Lower lobe of right lung (tissue), 2 donors: ENCODE results near the gene DMD. TPM values are rescaled to one million over a fixed set of nuclear protein-coding genes. Genes with fewer than 3 reads are reported as not detected.

ENCODE experiments used
- ATAC-seq, 2 donors: fragments of 200-7000 bp; cut with Tn5 transposase; one replicate each; pipeline ENCODE4 v1.9.1; 2020 to 2022; ENCODE audit warnings: mild to moderate bottlenecking in 2 of 2, moderate library complexity in 2 of 2
- DNase-seq: peaks from one replicate; pipeline ENCODE4 v3.0.0-alpha.2; 2020
- H3K27ac ChIP-seq: fragments of 200-600 bp; one replicate; pipeline ENCODE4 v1.8.0; 2022
- H3K27me3 ChIP-seq: fragments of 200-600 bp; one replicate; pipeline ENCODE4 v1.8.0; 2022; ENCODE audit warnings: low read depth
- H3K36me3 ChIP-seq: fragments of 200-600 bp; one replicate; pipeline ENCODE4 v1.8.0; 2022; ENCODE audit warnings: mild to moderate bottlenecking
- H3K4me1 ChIP-seq: fragments of 200-600 bp; one replicate; pipeline ENCODE4 v1.8.0; 2022
- H3K4me3 ChIP-seq: fragments of 200-600 bp; one replicate; pipeline ENCODE4 v1.8.0; 2022; ENCODE audit warnings: mild to moderate bottlenecking
- H3K9me3 ChIP-seq: fragments of 200-600 bp; one replicate; pipeline ENCODE4 v1.8.0; 2022
- intact Hi-C: fragments of 100-400 bp; cut with DNase I; formaldehyde crosslinking; loops from one replicate; pipeline ENCODE4 v1.11.0; 2022
- long read RNA-seq: library from polyadenylated mRNA; unstranded; transcript quantifications from one replicate; pipeline ENCODE4 v2.0.0, GENCODE V29; 2021
- total RNA-seq: library from RNA; stranded (reverse); fragmentation: NEBNext Ultra II Directional; extraction: Animal tissue kit (Norgen Biotek cat#: 25700); gene quantifications from one replicate; pipeline ENCODE4 v1.2.1, GENCODE V29; 2021
- TF ChIP-seq, protein P1 (sequence below): fragments of 200-600 bp; IDR thresholded peaks from one replicate; pipeline ENCODE4 v1.8.0; 2022; ENCODE audit warnings: antibody characterized with exemption, mild to moderate bottlenecking
- donor health status: DM: no; HTN: yes; CAD: no; lungs with severe emphysema.

DMD gene
- total RNA-seq, result 29.4 TPM
- long read RNA-seq, full-length matches to known transcripts, result 5 of 21 reads
- long read RNA-seq, partial matches to known transcripts, result 6 of 21 reads
- long read RNA-seq, other reads (novel, unspliced or antisense), result 10 of 21 reads

DNA sequence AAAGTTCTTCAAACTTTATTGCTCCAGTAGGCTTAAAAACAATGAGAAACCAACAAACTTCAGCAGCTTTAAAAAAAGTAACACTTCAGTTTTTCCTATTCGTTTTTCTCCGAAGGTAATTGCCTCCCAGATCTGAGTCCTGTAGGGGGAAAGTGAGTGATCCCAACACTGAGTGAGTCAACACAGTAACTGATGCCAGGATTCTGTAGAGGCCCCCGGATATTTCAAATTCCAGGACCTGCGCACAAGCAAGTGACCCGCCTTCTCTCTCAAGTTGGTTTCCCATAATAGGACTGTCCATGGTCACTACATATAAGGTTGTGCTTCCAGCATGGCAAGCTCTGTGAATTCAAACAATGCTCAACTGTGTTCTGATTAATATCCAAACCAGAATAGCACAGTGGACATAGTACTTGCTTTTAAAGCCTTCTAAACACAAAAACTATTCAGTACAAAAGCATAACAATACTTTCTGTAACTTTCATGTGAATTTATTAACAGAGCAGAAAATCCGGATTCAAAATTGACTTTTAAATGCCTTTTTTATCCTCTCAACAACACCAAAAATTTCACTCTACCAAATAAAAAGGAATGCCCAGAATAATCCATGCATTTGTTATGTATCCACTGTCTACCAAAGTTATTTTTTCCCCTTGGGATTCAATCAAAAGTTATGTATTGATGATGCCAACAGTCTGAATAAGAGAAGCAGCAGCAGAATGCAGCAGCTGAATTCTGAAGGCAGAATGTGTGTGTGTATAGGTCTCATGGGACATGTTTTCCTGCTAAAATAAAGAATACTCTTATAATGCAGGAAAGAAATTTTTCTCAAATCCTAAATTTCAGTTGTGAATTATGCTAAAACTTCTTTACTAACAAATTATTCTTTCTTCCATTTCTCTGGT lies at the start of gene DMD:
Gene DMD (minus strand): TSS at position 194 of the 905 bp plus-strand sequence. CDS start 237 bp downstream, outside the sequence.
- ATAC-seq, result peak; percentile 91 to 97
- peak within 1 kb of the TSS; percentile 41 for H3K27ac ChIP-seq
- DNase-seq, result peak; percentile 37
- H3K4me1 ChIP-seq, result no peaks in the 10 kb centered on the region
- no peaks in the 10 kb centered on the region for H3K36me3 ChIP-seq
- no peaks in the 10 kb centered on the region for H3K9me3 ChIP-seq
- H3K27me3 ChIP-seq, result no peaks in the 10 kb centered on the region
- intact Hi-C loops, result no loop called here
- H3K4me3 ChIP-seq, result peak within 1 kb of the TSS; percentile 45
- TF ChIP-seq, protein P1, sequence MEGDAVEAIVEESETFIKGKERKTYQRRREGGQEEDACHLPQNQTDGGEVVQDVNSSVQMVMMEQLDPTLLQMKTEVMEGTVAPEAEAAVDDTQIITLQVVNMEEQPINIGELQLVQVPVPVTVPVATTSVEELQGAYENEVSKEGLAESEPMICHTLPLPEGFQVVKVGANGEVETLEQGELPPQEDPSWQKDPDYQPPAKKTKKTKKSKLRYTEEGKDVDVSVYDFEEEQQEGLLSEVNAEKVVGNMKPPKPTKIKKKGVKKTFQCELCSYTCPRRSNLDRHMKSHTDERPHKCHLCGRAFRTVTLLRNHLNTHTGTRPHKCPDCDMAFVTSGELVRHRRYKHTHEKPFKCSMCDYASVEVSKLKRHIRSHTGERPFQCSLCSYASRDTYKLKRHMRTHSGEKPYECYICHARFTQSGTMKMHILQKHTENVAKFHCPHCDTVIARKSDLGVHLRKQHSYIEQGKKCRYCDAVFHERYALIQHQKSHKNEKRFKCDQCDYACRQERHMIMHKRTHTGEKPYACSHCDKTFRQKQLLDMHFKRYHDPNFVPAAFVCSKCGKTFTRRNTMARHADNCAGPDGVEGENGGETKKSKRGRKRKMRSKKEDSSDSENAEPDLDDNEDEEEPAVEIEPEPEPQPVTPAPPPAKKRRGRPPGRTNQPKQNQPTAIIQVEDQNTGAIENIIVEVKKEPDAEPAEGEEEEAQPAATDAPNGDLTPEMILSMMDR, result no peak

- Histone ChIP-seq H3K4me1 (no peaks in the 10 kb centered on the region), H3K4me3 (no peak overlapping the region), H3K27me3 (no peaks in the 10 kb centered on the region), H3K36me3 (no peaks in the 10 kb centered on the region), H3K9me3 (no peaks in the 10 kb centered on the region), H3K27ac (no peak overlapping the region)
- TF ChIP-seq, protein P1, result no peak
- DNase-seq, result no peak
- no peak for ATAC-seq
- intact Hi-C loops, result no loop called here
Observed at GRCh38 chrX:33252306-33252825, 41.0 kb upstream of the DMD start.

DNA sequence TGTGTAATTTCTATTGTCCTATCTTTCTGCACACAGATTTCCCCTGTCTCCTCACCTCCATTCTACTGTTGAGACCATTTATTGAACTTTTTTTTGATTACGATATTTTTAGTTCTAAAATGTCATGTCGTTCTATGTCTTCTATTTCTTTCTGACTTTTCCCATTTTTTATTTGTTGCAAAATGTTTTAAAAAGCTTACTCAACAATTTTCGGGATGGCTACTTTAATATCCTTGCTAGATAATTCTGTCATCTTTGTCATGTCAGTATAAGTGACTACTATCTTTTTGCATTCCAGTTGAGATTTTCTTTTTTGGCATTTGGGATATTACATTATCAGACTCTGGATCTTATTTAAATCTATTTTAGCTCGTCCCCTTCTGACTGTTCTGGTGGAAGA lies 7.5 kb upstream of the DMD start:
- no peak for DNase-seq
- no peak overlapping the region for H3K27ac ChIP-seq
- H3K4me1 ChIP-seq, result no peaks in the 10 kb centered on the region
- no peaks in the 10 kb centered on the region for H3K9me3 ChIP-seq
- no peaks in the 10 kb centered on the region for H3K27me3 ChIP-seq
- intact Hi-C loops, result no loop called here
- no peaks in the 10 kb centered on the region for H3K36me3 ChIP-seq
- ATAC-seq, result no peak
- TF ChIP-seq, protein P1, result no peak
- no peak overlapping the region for H3K4me3 ChIP-seq

GRCh38 chrX:33210156-33210555 lies 1.2 kb downstream of the DMD start:
- no peaks in the 10 kb centered on the region for H3K4me1 ChIP-seq
- H3K9me3 ChIP-seq, result no peaks in the 10 kb centered on the region
- peak overlapping the region; percentile 41 for H3K27ac ChIP-seq
- intact Hi-C loops, result no loop called here
- no peaks in the 10 kb centered on the region for H3K27me3 ChIP-seq
- DNase-seq (no peak), ATAC-seq (no peak)
- TF ChIP-seq, protein P1, result no peak
- peak overlapping the region; percentile 45 for H3K4me3 ChIP-seq
- no peaks in the 10 kb centered on the region for H3K36me3 ChIP-seq

DNA sequence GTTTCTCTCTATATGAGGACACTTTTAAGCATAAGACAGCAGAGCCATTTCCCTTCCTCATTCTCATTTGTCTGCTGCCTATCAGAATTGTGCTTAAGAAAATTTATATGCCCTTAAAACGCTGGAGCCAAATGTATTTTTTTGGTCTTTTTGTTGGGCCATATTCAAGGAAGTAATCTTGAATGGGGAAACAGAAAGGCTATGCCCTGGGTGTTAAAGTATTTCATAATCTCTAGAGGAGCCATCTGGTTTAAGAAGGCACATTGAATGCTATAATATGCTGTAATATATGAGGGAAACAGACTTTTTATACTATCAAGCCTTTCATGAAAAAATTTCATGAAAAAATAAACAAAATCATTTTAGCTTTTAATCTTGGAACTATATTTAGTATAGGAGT lies 4.3 kb downstream of the DMD start:
- Histone ChIP-seq H3K9me3 (no peaks in the 10 kb centered on the region), H3K27me3 (no peaks in the 10 kb centered on the region), H3K36me3 (no peaks in the 10 kb centered on the region), H3K4me1 (no peaks in the 10 kb centered on the region), H3K4me3 (no peak overlapping the region), H3K27ac (no peak overlapping the region)
- ATAC-seq (no peak), DNase-seq (no peak)
- TF ChIP-seq, protein P1, result no peak
- intact Hi-C loops, result no loop called here
